Astrocyte (in vitro differentiated cells and primary cell): Measurements from ENCODE around the gene OPRL1. TPM values are rescaled to one million over a fixed set of nuclear protein-coding genes. Genes with fewer than 3 reads are reported as not detected.

ENCODE experiments used
- DNase-seq: peaks from one replicate; pipeline ENCODE4 v3.0.0-alpha.2; 2010; ENCODE audit warnings: low read depth
- FAIRE-seq: peaks from 2 replicates; lab custom pipeline; 2011; peaks lifted over from hg19 to GRCh38; lab: Jason Lieb, UNC
- H2AFZ ChIP-seq: 2 replicates; pipeline ENCODE4 v1.6.0; 2012; ENCODE audit warnings: low read depth, low read length, inconsistent platforms
- H3K27ac ChIP-seq: 2 replicates; pipeline ENCODE4 v1.5.1; 2011; ENCODE audit warnings: low read depth, low read length, inconsistent platforms
- H3K27me3 ChIP-seq: 2 replicates; pipeline ENCODE4 v1.6.0; 2011; ENCODE audit warnings: low read length, inconsistent platforms; ENCODE audit not compliant: insufficient read depth
- H3K36me3 ChIP-seq: 2 replicates; pipeline ENCODE4 v1.5.1; 2011; ENCODE audit warnings: low read length, inconsistent platforms; ENCODE audit not compliant: insufficient read depth
- H3K4me1 ChIP-seq: 2 replicates; pipeline ENCODE4 v1.5.1; 2011; ENCODE audit warnings: low read length, inconsistent platforms; ENCODE audit not compliant: insufficient read depth
- H3K4me2 ChIP-seq: 2 replicates; pipeline ENCODE4 v1.6.0; 2012; ENCODE audit warnings: low read length, inconsistent platforms
- H3K4me3 ChIP-seq: 2 replicates; pipeline ENCODE4 v1.5.1; 2011; ENCODE audit warnings: low read depth, mild to moderate bottlenecking, low read length, inconsistent platforms; ENCODE audit not compliant: insufficient read depth
- H3K79me2 ChIP-seq: 2 replicates; pipeline ENCODE4 v1.6.0; 2012; ENCODE audit warnings: mild to moderate bottlenecking, low read length, inconsistent platforms; ENCODE audit not compliant: insufficient read depth
- H3K9ac ChIP-seq: 2 replicates; pipeline ENCODE4 v1.6.0; 2012; ENCODE audit warnings: mild to moderate bottlenecking, low read length, inconsistent platforms
- H3K9me3 ChIP-seq: 2 replicates; pipeline ENCODE4 v1.5.1; 2012; ENCODE audit warnings: low read depth, mild to moderate bottlenecking, low read length, inconsistent platforms; ENCODE audit not compliant: insufficient read depth
- H4K20me1 ChIP-seq: 2 replicates; pipeline ENCODE4 v1.6.0; 2012; ENCODE audit warnings: low read length, inconsistent platforms; ENCODE audit not compliant: insufficient read depth
- H3K27ac Mint-ChIP-seq: one replicate; pipeline ENCODE4 v1.8.0; 2021; ENCODE audit warnings: mild to moderate bottlenecking, mixed read lengths; ENCODE audit not compliant: unreplicated experiment
- H3K27me3 Mint-ChIP-seq: one replicate; pipeline ENCODE4 v1.8.0; 2021; ENCODE audit warnings: low read depth, mixed read lengths; ENCODE audit not compliant: unreplicated experiment
- H3K36me3 Mint-ChIP-seq: one replicate; pipeline ENCODE4 v1.8.0; 2021; ENCODE audit warnings: low read depth, mixed read lengths; ENCODE audit not compliant: unreplicated experiment
- H3K4me1 Mint-ChIP-seq: one replicate; pipeline ENCODE4 v1.8.0; 2021; ENCODE audit warnings: low read depth, mixed read lengths; ENCODE audit not compliant: unreplicated experiment
- H3K4me3 Mint-ChIP-seq: one replicate; pipeline ENCODE4 v1.8.0; 2021; ENCODE audit warnings: mild to moderate bottlenecking, moderate library complexity, mixed read lengths; ENCODE audit not compliant: unreplicated experiment
- H3K9me3 Mint-ChIP-seq: one replicate; pipeline ENCODE4 v1.8.0; 2021; ENCODE audit warnings: mild to moderate bottlenecking, mixed read lengths; ENCODE audit not compliant: unreplicated experiment
- CTCF ChIP-seq: IDR thresholded peaks from 2 replicates; pipeline ENCODE4 v1.5.1; 2011; ENCODE audit warnings: low read depth, mild to moderate bottlenecking, inconsistent platforms, low read length, moderate library complexity; ENCODE audit not compliant: insufficient read depth
- EZH2 ChIP-seq: IDR thresholded peaks from 2 replicates; pipeline ENCODE4 v1.6.1; 2012; ENCODE audit warnings: mild to moderate bottlenecking, low read length, inconsistent platforms; ENCODE audit not compliant: insufficient read depth
- total RNA-seq: library from RNA; stranded (reverse); gene quantifications from 2 replicates; pipeline ENCODE4 v1.2.1, GENCODE V29; 2021

OPRL1 gene
- total RNA-seq, 1 donor from 2014 or later, result 2.8 TPM

GRCh38 chr20:64144144-64144912 is 64.4 kb downstream of the OPRL1 start:
- no peaks in the 10 kb centered on the region for H3K4me1 Mint-ChIP-seq
- H3K4me1 ChIP-seq, result no peaks in the 10 kb centered on the region
- FAIRE-seq (no peak), DNase-seq (no peak)
- H3K27ac ChIP-seq, result no peak overlapping the region
- peaks cover 6% of the 10 kb centered on the region for H3K9me3 ChIP-seq
- no peak overlapping the region for H3K27ac Mint-ChIP-seq
- H3K4me3 ChIP-seq, result no peak overlapping the region
- peaks cover 2% of the 10 kb centered on the region for H3K36me3 Mint-ChIP-seq
- no peaks in the 10 kb centered on the region for H4K20me1 ChIP-seq
- H3K36me3 ChIP-seq, result no peaks in the 10 kb centered on the region
- TF ChIP-seq CTCF (no peak), EZH2 (no peak)
- H3K27me3 ChIP-seq, result peaks cover 12% of the 10 kb centered on the region
- no peak overlapping the region for H3K4me3 Mint-ChIP-seq
- H3K79me2 ChIP-seq, result no peaks in the 10 kb centered on the region
- H3K4me2 ChIP-seq, result no peak overlapping the region
- peaks cover 28% of the 10 kb centered on the region for H3K27me3 Mint-ChIP-seq
- no peak overlapping the region for H2AFZ ChIP-seq
- no peak overlapping the region for H3K9ac ChIP-seq
- H3K9me3 Mint-ChIP-seq, result peaks cover 12% of the 10 kb centered on the region

- peaks cover 26% of the 10 kb centered on the region for H3K27me3 Mint-ChIP-seq
- H3K9me3 Mint-ChIP-seq, result peaks cover 15% of the 10 kb centered on the region
- H3K79me2 ChIP-seq, result no peaks in the 10 kb centered on the region
- no peaks in the 10 kb centered on the region for H3K4me1 Mint-ChIP-seq
- no peak overlapping the region for H2AFZ ChIP-seq
- no peak overlapping the region for H3K4me3 Mint-ChIP-seq
- no peak overlapping the region for H3K27ac Mint-ChIP-seq
- no peak for DNase-seq
- H3K9ac ChIP-seq, result no peak overlapping the region
- no peak overlapping the region for H3K4me2 ChIP-seq
- H4K20me1 ChIP-seq, result no peaks in the 10 kb centered on the region
- H3K9me3 ChIP-seq, result peaks cover 6% of the 10 kb centered on the region
- H3K27me3 ChIP-seq, result peaks cover 6% of the 10 kb centered on the region
- no peak for FAIRE-seq
- TF ChIP-seq CTCF (peak; percentile 10), EZH2 (no peak)
- H3K36me3 ChIP-seq, result no peaks in the 10 kb centered on the region
- H3K36me3 Mint-ChIP-seq, result peaks cover 2% of the 10 kb centered on the region
- no peaks in the 10 kb centered on the region for H3K4me1 ChIP-seq
- H3K27ac ChIP-seq, result no peak overlapping the region
- H3K4me3 ChIP-seq, result no peak overlapping the region
Observed at GRCh38 chr20:64145458-64146300, 65.8 kb downstream of the OPRL1 start.
